Prostate gland (tissue), 2 donors: ENCODE measurements around the gene NEMP1. TPM values are rescaled to one million over a fixed set of nuclear protein-coding genes. Genes with fewer than 3 reads are reported as not detected.

ENCODE experiments used
- DNase-seq: peaks from one replicate; pipeline ENCODE4 v3.0.0-alpha.2; 2019; ENCODE audit warnings: low spot score
- H3K27ac ChIP-seq, 2 donors: fragments of 200-600 bp; sonication (generic); 2 replicates each; pipeline ENCODE4 v1.5.1; 2017 to 2019
- H3K27me3 ChIP-seq: fragments of 200-600 bp; sonication (generic); replicated peaks from 2 replicates; pipeline ENCODE4 v1.5.1; 2019; ENCODE audit not compliant: insufficient read depth
- H3K36me3 ChIP-seq, 2 donors: fragments of 200-600 bp; sonication (generic); 1 replicate in 1 of 2; 2 replicates in 1 of 2; pipeline versions ENCODE4 v1.5.1 to v1.8.1; 2017 to 2019
- H3K4me1 ChIP-seq: fragments of 200-600 bp; sonication (generic); replicated peaks from 2 replicates; pipeline ENCODE4 v1.5.1; 2019
- H3K4me3 ChIP-seq, 2 donors: fragments of 200-600 bp; sonication (generic); 2 replicates each; pipeline ENCODE4 v1.5.1; 2017 to 2019
- H3K9me3 ChIP-seq: fragments of 200-600 bp; sonication (generic); 2 replicates; pipeline ENCODE4 v1.5.1; 2017
- CTCF ChIP-seq, 4 experiments: fragments of 200-600 bp in 2 of 4; fragments of 450-650 bp in 2 of 4; sonication (generic) in 2 of 4; IDR thresholded peaks; 1 replicate in 3 of 4; 2 replicates in 1 of 4; pipeline ENCODE4 v1.5.1; 2016 to 2019; ENCODE audit warnings: antibody characterized with exemption in 4 of 4, mild to moderate bottlenecking in 2 of 4, moderate library complexity in 2 of 4
- POLR2A ChIP-seq: fragments of 450-650 bp; IDR thresholded peaks from one replicate; pipeline ENCODE4 v1.6.1; 2016; ENCODE audit warnings: antibody characterized with exemption, mild to moderate bottlenecking
- POLR2AphosphoS5 ChIP-seq: sonication (generic); formaldehyde crosslinking; IDR thresholded peaks from one replicate; pipeline ENCODE4 v1.6.1; 2017; ENCODE audit warnings: antibody characterized with exemption
- WGBS: methylation state at CpG from one replicate; pipeline ENCODE4 v1.1.5; 2018; 5-methylcytosine and 5-hydroxymethylcytosine counted together
- intact Hi-C: fragments of 100-400 bp; cut with DNase I; formaldehyde crosslinking; loops from one replicate; pipeline ENCODE4 v1.14.2; 2022
- total RNA-seq, 2 donors: library from RNA; depleted of rRNA; stranded (reverse); fragments of >200 nt; gene quantifications; one replicate each; pipeline ENCODE4 v1.1.0, GENCODE V29; 2016

Gene NEMP1
- total RNA-seq, 2 donors from 2014 or later = 10.8 to 13.0 TPM

GRCh38 chr12:57049119-57049446 lies 29.5 kb downstream of the NEMP1 start:
- no peak for DNase-seq
- 82% methylated on average over 4 of the region's 4 CpGs for WGBS
- H3K9me3 ChIP-seq = no peaks in the 10 kb centered on the region
- TF ChIP-seq POLR2A = no peak
- no peak for TF ChIP-seq POLR2AphosphoS5
- TF ChIP-seq CTCF (IDR thresholded peaks at IDR 0.05) = no peak
- no peaks in the 10 kb centered on the region for H3K4me1 ChIP-seq
- no peaks in the 10 kb centered on the region for H3K36me3 ChIP-seq
- intact Hi-C loops = no loop called here
- no peak overlapping the region for H3K4me3 ChIP-seq
- H3K27me3 ChIP-seq = no peaks in the 10 kb centered on the region
- no peak overlapping the region for H3K27ac ChIP-seq

- H3K9me3 ChIP-seq = no peaks in the 10 kb centered on the region
- no peaks in the 10 kb centered on the region for H3K27me3 ChIP-seq
- intact Hi-C loops = no loop called here
- H3K27ac ChIP-seq = no peak overlapping the region
- H3K36me3 ChIP-seq = no peaks in the 10 kb centered on the region
- no peak for TF ChIP-seq CTCF (IDR thresholded peaks at IDR 0.05)
- no peak for TF ChIP-seq POLR2A
- no peak for TF ChIP-seq POLR2AphosphoS5
- H3K4me3 ChIP-seq = no peak overlapping the region
- DNase-seq = no peak
- 65% methylated on average over 1 of the region's 1 CpG for WGBS
- H3K4me1 ChIP-seq = no peaks in the 10 kb centered on the region
These were observed 30.0 kb downstream of the NEMP1 start for GRCh38 chr12:57048423-57049118.

GRCh38 chr12:57047981-57048380 lies 30.6 kb downstream of the NEMP1 start:
- Histone ChIP-seq H3K36me3 (no peaks in the 10 kb centered on the region), H3K9me3 (no peaks in the 10 kb centered on the region), H3K4me1 (no peaks in the 10 kb centered on the region), H3K4me3 (no peak overlapping the region), H3K27me3 (no peaks in the 10 kb centered on the region), H3K27ac (no peak overlapping the region)
- TF ChIP-seq CTCF (IDR thresholded peaks at IDR 0.05) = no peak
- TF ChIP-seq POLR2AphosphoS5 = no peak
- no peak for TF ChIP-seq POLR2A
- 67% methylated on average over 1 of the region's 1 CpG for WGBS
- DNase-seq = no peak
- intact Hi-C loops = no loop called here

DNA sequence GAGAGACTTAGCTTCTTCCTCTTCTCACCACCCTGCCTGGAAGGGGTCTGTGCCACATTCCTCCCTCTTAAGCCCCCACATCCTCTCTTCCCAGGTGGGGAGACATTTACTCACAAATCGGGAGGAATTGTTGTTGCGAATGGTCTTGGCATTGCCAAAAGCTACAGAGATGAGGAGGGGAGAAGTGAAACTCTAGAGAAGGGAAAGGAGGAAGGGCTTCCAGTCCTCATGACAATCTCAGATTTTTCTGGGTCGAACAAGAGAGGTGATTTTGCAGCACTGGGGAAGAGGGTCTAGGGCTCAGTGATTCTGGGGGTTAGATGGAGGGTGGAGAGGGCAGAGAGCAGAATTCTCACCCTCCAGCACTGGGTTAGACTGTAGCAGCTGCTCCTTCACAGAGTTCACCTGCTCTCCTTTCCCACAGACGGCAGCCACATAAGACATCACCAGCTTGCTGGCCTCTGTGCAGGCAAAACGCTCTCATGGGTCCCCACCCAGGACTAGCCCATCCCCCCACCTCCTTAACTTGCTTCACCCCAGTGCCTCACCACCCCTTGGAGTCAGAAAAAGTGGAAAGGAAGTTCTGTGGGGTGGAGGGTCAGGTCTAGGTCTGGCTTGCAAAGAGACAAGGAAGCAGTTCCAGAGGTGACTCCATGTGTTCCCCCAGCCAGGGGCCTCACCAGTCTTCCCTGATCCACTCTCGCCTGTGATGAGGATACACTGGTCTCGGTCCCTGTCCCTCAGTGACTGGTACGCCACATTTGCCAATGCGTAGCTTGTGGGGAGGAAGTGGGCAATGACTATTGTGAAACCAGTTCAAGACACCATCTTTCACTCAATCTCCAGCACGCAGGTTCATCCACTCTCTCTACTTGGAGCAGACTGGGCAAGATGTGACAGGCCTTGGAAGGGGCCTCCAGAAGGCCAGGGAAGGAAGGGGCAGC lies 31.4 kb downstream of the NEMP1 start:
- H3K9me3 ChIP-seq = no peaks in the 10 kb centered on the region
- H3K27me3 ChIP-seq = no peaks in the 10 kb centered on the region
- no peaks in the 10 kb centered on the region for H3K36me3 ChIP-seq
- TF ChIP-seq POLR2AphosphoS5 (no peak), CTCF (IDR thresholded peaks at IDR 0.05) (no peak), POLR2A (no peak)
- no peak for DNase-seq
- intact Hi-C loops = no loop called here
- WGBS = 73% methylated on average over 10 of the region's 10 CpGs
- no peaks in the 10 kb centered on the region for H3K4me1 ChIP-seq
- no peak overlapping the region for H3K27ac ChIP-seq
- H3K4me3 ChIP-seq = no peak overlapping the region
